Liver (tissue), 9 donors: ENCODE data around the gene ABHD12B. TPM values are rescaled to one million over a fixed set of nuclear protein-coding genes. Genes with fewer than 3 reads are reported as not detected.
"Not testable (repeated sequence)": the region's sequence is repeated elsewhere in the genome, so short reads cannot be mapped to it uniquely, and the experiment has no call there.

Experiments used
- DNase-seq: peaks from one replicate; pipeline ENCODE4 v3.0.0-alpha.2; 2017; ENCODE audit warnings: low spot score
- H3K27ac ChIP-seq, 2 donors: one replicate each; pipeline ENCODE4 v1.7.0; 2013; ENCODE audit warnings: inconsistent platforms in 2 of 2, low read length in 2 of 2, control low read depth in 1 of 2, low read depth in 1 of 2, mild to moderate bottlenecking in 1 of 2
- H3K27me3 ChIP-seq, 4 donors: one replicate each; pipeline versions ENCODE4 v1.6.1 to v1.7.0; 2013; ENCODE audit warnings: low read length in 3 of 4, inconsistent platforms in 1 of 4, mild to moderate bottlenecking in 1 of 4, moderate library complexity in 1 of 4; ENCODE audit not compliant: control insufficient read depth in 4 of 4, insufficient read depth in 4 of 4
- H3K36me3 ChIP-seq, 4 donors: one replicate each; pipeline versions ENCODE4 v1.6.1 to v1.7.0; 2013; ENCODE audit warnings: low read length in 3 of 4, mild to moderate bottlenecking in 3 of 4, low read depth in 1 of 4, moderate library complexity in 1 of 4; ENCODE audit not compliant: control insufficient read depth in 4 of 4, insufficient read depth in 3 of 4
- H3K4me1 ChIP-seq, 4 donors: one replicate each; pipeline versions ENCODE4 v1.6.1 to v1.7.0; 2013; ENCODE audit warnings: low read length in 3 of 4, mild to moderate bottlenecking in 3 of 4, moderate library complexity in 1 of 4; ENCODE audit not compliant: control insufficient read depth in 4 of 4, insufficient read depth in 4 of 4
- H3K4me3 ChIP-seq, 3 donors: one replicate each; pipeline versions ENCODE4 v1.6.1 to v1.7.0; 2013; ENCODE audit warnings: low read length in 3 of 3, control low read depth in 1 of 3, low read depth in 1 of 3, mild to moderate bottlenecking in 1 of 3
- H3K9ac ChIP-seq, 2 donors: one replicate each; pipeline ENCODE4 v1.7.0; 2013; ENCODE audit warnings: low read length in 2 of 2, mild to moderate bottlenecking in 2 of 2, moderate library complexity in 2 of 2, control low read depth in 1 of 2, low read depth in 1 of 2
- H3K9me3 ChIP-seq, 4 donors: one replicate each; pipeline versions ENCODE4 v1.6.1 to v1.7.0; 2013; ENCODE audit warnings: low read length in 3 of 4; ENCODE audit not compliant: control insufficient read depth in 4 of 4
- EGR1 ChIP-seq, 2 donors: IDR thresholded peaks; 2 replicates each; pipeline ENCODE4 v1.6.1; 2016 to 2018; ENCODE audit warnings: antibody characterized with exemption in 2 of 2, low read depth in 2 of 2
- FOXA1 ChIP-seq: IDR thresholded peaks from 2 replicates; pipeline ENCODE4 v1.6.1; 2016; ENCODE audit warnings: antibody characterized with exemption
- FOXA2 ChIP-seq: IDR thresholded peaks from 2 replicates; pipeline ENCODE4 v1.6.1; 2016; ENCODE audit warnings: antibody characterized with exemption
- HNF4A ChIP-seq, 2 donors: conservative IDR thresholded peaks; 2 replicates each; pipeline ENCODE4 v1.6.1; 2016; ENCODE audit warnings: antibody characterized with exemption in 2 of 2, mild to moderate bottlenecking in 2 of 2
- HNF4G ChIP-seq: IDR thresholded peaks from 2 replicates; pipeline ENCODE4 v1.6.1; 2016; ENCODE audit warnings: antibody characterized with exemption
- JUND ChIP-seq, 2 donors: IDR thresholded peaks; 2 replicates each; pipeline ENCODE4 v1.6.1; 2016; ENCODE audit warnings: antibody characterized with exemption in 2 of 2
- NR2F2 ChIP-seq: IDR thresholded peaks from 2 replicates; pipeline ENCODE4 v1.6.1; 2016; ENCODE audit warnings: antibody characterized with exemption
- RAD21 ChIP-seq, 2 donors: IDR thresholded peaks; 2 replicates each; pipeline ENCODE4 v1.6.1; 2016; ENCODE audit warnings: antibody characterized with exemption in 2 of 2, mild to moderate bottlenecking in 2 of 2
- RXRA ChIP-seq, 2 donors: IDR thresholded peaks; 2 replicates each; pipeline ENCODE4 v1.6.1; 2017 to 2018; ENCODE audit warnings: antibody characterized with exemption in 2 of 2, mild to moderate bottlenecking in 1 of 2
- SP1 ChIP-seq: IDR thresholded peaks from 2 replicates; pipeline ENCODE4 v1.6.1; 2018; ENCODE audit warnings: antibody characterized with exemption, mild to moderate bottlenecking
- TAF1 ChIP-seq: conservative IDR thresholded peaks from 2 replicates; pipeline ENCODE4 v1.6.1; 2016; ENCODE audit warnings: antibody characterized with exemption, mild to moderate bottlenecking
- YY1 ChIP-seq: IDR thresholded peaks from 2 replicates; pipeline ENCODE4 v1.6.1; 2016; ENCODE audit warnings: antibody characterized with exemption, mild to moderate bottlenecking
- WGBS: extraction: QIAGEN DNeasy Blood & Tissue Kit; methylation state at CpG from one replicate; pipeline ENCODE4 v1.1.7; 2013; 5-methylcytosine and 5-hydroxymethylcytosine counted together
- polyA plus RNA-seq, 2 donors: library from polyadenylated mRNA; stranded (reverse) in 1 of 2; unstranded in 1 of 2; fragments of 200-250 nt in 1 of 2; fragments of >200 nt in 1 of 2; fragmentation: Nextera tagmentation in 1 of 2; extraction: Ambion mirVana in 1 of 2; gene quantifications; one replicate each; pipeline versions ENCODE4 v1.2.1 to v1.2.3, GENCODE V29; 2013 to 2015
- total RNA-seq, 2 donors: library from RNA; depleted of rRNA; stranded (reverse); fragments of >200 nt; gene quantifications; one replicate each; pipeline ENCODE4 v1.2.3, GENCODE V29; 2014
- TF ChIP-seq, protein P1 (sequence below): fragments of 150-350 bp; IDR thresholded peaks from 2 replicates; pipeline ENCODE4 v1.5.1; 2017; ENCODE audit warnings: improper control_type of control experiment, low read depth, low read length; ENCODE audit not compliant: missing input control
- TF ChIP-seq, protein P2 (sequence below): IDR thresholded peaks from 2 replicates; pipeline ENCODE4 v1.6.1; 2016; ENCODE audit warnings: antibody characterized with exemption
- TF ChIP-seq, protein P3 (sequence below): IDR thresholded peaks from 2 replicates; pipeline ENCODE4 v1.6.1; 2016; ENCODE audit warnings: antibody characterized with exemption
- TF ChIP-seq, protein P4 (sequence below): IDR thresholded peaks from 2 replicates; pipeline ENCODE4 v1.6.1; 2016; ENCODE audit warnings: antibody characterized with exemption
- TF ChIP-seq, protein P5 (sequence below): IDR thresholded peaks from 2 replicates; pipeline ENCODE4 v1.6.1; 2016; ENCODE audit warnings: antibody characterized with exemption, mild to moderate bottlenecking
- donor health status: healthy.
- donor health status: healthy.
- donor health status: healthy.
- donor health status: healthy.
- donor health status: healthy.

Gene ABHD12B
- total and polyA plus RNA-seq, 4 donors = 0.09 to 0.58 TPM; not detected in 2

DNA sequence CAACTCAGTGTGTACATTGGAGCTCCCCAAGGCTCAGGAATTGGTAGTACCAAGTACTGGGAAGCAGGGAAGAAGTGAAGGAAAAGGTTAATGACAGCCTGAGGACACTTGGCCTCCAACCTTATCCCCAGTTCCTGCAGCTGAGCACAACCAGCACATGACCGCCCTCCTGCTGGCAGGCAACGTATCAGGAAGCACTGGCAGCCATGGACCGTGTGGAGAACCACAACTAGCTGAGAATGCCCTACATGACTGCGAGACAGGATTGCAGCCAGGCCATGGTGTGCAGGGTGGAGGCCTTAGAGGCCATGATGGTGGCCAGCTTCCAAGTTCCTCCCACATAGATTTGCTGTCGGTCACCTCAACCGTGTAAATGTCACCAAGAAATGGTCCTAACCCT is 45.6 kb downstream of the ABHD12B start (continued):
- TF ChIP-seq, protein P1, sequence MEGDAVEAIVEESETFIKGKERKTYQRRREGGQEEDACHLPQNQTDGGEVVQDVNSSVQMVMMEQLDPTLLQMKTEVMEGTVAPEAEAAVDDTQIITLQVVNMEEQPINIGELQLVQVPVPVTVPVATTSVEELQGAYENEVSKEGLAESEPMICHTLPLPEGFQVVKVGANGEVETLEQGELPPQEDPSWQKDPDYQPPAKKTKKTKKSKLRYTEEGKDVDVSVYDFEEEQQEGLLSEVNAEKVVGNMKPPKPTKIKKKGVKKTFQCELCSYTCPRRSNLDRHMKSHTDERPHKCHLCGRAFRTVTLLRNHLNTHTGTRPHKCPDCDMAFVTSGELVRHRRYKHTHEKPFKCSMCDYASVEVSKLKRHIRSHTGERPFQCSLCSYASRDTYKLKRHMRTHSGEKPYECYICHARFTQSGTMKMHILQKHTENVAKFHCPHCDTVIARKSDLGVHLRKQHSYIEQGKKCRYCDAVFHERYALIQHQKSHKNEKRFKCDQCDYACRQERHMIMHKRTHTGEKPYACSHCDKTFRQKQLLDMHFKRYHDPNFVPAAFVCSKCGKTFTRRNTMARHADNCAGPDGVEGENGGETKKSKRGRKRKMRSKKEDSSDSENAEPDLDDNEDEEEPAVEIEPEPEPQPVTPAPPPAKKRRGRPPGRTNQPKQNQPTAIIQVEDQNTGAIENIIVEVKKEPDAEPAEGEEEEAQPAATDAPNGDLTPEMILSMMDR = no peak
- TF ChIP-seq JUND (IDR thresholded peaks at IDR 0.05) = no peak

DNA sequence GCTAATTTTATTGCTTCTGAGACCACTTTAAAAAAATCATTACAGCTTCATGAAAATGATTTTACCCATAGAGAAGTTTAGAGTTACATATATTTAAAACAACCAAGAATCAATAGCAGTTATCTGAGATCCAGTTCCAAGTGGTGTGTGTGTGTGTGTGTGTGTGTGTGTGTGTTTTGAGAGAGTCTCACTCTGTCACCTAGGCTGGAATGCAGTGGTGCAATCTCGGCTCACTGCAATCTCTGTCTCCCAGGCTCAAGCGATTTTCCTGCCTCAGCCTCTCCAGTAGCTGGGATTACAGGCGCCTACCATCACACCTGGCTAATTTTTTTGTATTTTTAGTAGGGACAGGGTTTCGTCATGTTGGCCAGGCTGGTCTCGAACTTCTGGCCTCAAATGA is 47.7 kb downstream of the ABHD12B start:
- H3K4me3 ChIP-seq, H3K9me3 ChIP-seq, H3K27ac ChIP-seq, H3K9ac ChIP-seq, H3K27me3 ChIP-seq, DNase-seq: not testable (repeated sequence)
- 59% methylated on average over 5 of the region's 5 CpGs for WGBS
- TF ChIP-seq RXRA (IDR thresholded peaks at IDR 0.05) (peak; percentile 50 to 59), RAD21 (IDR thresholded peaks at IDR 0.05) (peak in 1 of 2 donors; percentile 18), YY1 (peak; percentile 32), JUND (IDR thresholded peaks at IDR 0.05) (peak in 1 of 2 donors; percentile 29), HNF4A (conservative IDR thresholded peaks at IDR 0.05) (peak; percentile 40 to 60), SP1 (peak; percentile 30)
- Histone ChIP-seq H3K4me1 (peaks cover 6 to 14% (median 10%) of the 10 kb centered on the region in 4 donors), H3K36me3 (peaks cover 13 to 81% (median 59%) of the 10 kb centered on the region in 4 donors)

DNA sequence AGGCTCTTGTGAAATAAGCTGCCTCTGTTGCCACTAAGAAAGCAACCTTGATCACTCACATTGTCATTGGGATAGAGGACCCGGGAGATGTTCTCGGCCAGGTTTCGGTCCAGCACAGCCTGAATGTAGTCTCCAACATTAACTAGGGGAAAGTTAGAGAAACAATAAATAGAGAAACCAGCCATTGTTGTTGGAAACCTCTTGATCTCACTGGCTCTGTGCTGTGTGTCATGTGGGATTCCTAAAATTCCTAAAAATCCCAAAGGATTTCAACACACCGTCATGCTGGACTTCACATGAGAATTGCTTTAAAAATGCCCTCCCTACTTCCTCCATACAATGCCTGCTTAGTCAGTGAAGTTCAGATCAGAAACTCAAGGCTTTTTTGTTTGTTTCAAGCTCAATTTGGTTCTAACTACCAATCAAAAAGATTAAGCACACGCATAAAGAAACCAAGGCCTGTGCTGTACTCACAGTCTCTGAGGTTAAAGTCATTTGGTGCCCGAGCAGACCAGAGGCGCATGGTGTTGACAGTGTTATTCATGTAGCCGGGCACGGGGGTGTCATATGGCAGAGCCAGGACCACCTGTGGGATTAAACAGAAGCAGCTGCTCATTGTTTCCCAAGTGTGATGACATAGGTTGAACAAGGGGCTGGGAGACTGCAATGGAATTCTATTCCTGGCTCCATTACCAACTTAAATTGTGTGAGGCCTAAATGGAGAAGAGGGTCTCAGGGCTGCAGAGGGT is 48.8 kb downstream of the ABHD12B start:
- Histone ChIP-seq H3K4me1 (peaks cover 6 to 17% (median 10%) of the 10 kb centered on the region in 4 donors), H3K27me3 (no peaks in the 10 kb centered on the region), H3K4me3 (no peak overlapping the region), H3K9me3 (no peaks in the 10 kb centered on the region), H3K27ac (no peak overlapping the region), H3K36me3 (peaks cover 6 to 78% (median 48%) of the 10 kb centered on the region in 4 donors), H3K9ac (no peak overlapping the region)
- TF ChIP-seq HNF4G (no peak), TAF1 (no peak), HNF4A (conservative IDR thresholded peaks at IDR 0.05) (peak; percentile 10), FOXA2 (no peak), SP1 (no peak), NR2F2 (no peak), YY1 (no peak), RAD21 (IDR thresholded peaks at IDR 0.05) (no peak), FOXA1 (no peak), EGR1 (IDR thresholded peaks at IDR 0.05; ENCODE audit: low read depth in 2 of 2) (no peak), RXRA (IDR thresholded peaks at IDR 0.05) (peak in 1 of 2 donors; percentile 5), JUND (IDR thresholded peaks at IDR 0.05) (no peak)
- TF ChIP-seq, protein P2, sequence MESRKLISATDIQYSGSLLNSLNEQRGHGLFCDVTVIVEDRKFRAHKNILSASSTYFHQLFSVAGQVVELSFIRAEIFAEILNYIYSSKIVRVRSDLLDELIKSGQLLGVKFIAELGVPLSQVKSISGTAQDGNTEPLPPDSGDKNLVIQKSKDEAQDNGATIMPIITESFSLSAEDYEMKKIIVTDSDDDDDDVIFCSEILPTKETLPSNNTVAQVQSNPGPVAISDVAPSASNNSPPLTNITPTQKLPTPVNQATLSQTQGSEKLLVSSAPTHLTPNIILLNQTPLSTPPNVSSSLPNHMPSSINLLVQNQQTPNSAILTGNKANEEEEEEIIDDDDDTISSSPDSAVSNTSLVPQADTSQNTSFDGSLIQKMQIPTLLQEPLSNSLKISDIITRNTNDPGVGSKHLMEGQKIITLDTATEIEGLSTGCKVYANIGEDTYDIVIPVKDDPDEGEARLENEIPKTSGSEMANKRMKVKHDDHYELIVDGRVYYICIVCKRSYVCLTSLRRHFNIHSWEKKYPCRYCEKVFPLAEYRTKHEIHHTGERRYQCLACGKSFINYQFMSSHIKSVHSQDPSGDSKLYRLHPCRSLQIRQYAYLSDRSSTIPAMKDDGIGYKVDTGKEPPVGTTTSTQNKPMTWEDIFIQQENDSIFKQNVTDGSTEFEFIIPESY = no peak
- TF ChIP-seq, protein P3, sequence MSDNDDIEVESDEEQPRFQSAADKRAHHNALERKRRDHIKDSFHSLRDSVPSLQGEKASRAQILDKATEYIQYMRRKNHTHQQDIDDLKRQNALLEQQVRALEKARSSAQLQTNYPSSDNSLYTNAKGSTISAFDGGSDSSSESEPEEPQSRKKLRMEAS = no peak
- TF ChIP-seq, protein P4, sequence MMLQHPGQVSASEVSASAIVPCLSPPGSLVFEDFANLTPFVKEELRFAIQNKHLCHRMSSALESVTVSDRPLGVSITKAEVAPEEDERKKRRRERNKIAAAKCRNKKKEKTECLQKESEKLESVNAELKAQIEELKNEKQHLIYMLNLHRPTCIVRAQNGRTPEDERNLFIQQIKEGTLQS = no peak
- TF ChIP-seq, protein P5, sequence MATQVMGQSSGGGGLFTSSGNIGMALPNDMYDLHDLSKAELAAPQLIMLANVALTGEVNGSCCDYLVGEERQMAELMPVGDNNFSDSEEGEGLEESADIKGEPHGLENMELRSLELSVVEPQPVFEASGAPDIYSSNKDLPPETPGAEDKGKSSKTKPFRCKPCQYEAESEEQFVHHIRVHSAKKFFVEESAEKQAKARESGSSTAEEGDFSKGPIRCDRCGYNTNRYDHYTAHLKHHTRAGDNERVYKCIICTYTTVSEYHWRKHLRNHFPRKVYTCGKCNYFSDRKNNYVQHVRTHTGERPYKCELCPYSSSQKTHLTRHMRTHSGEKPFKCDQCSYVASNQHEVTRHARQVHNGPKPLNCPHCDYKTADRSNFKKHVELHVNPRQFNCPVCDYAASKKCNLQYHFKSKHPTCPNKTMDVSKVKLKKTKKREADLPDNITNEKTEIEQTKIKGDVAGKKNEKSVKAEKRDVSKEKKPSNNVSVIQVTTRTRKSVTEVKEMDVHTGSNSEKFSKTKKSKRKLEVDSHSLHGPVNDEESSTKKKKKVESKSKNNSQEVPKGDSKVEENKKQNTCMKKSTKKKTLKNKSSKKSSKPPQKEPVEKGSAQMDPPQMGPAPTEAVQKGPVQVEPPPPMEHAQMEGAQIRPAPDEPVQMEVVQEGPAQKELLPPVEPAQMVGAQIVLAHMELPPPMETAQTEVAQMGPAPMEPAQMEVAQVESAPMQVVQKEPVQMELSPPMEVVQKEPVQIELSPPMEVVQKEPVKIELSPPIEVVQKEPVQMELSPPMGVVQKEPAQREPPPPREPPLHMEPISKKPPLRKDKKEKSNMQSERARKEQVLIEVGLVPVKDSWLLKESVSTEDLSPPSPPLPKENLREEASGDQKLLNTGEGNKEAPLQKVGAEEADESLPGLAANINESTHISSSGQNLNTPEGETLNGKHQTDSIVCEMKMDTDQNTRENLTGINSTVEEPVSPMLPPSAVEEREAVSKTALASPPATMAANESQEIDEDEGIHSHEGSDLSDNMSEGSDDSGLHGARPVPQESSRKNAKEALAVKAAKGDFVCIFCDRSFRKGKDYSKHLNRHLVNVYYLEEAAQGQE = peak; percentile 48
- 73% methylated on average over 9 of the region's 9 CpGs for WGBS
- no peak for DNase-seq
